Smooth muscle cell (in vitro differentiated cells): Measurements from ENCODE around the gene PRPF8. TPM values are rescaled to one million over a fixed set of nuclear protein-coding genes. Genes with fewer than 3 reads are reported as not detected.

Experiments
- DNase-seq: peaks from one replicate; lab custom pipeline; 2025; ENCODE audit not compliant: unreplicated experiment; lab: John Stamatoyannopoulos, UW
- H2AFZ ChIP-seq: fragments of 200-600 bp; sonication (generic); 2 replicates; pipeline ENCODE4 v1.6.0; 2016; ENCODE audit warnings: antibody characterized with exemption, low read depth, mild to moderate bottlenecking
- H3F3A ChIP-seq: fragments of 200-600 bp; sonication (generic); 2 replicates; pipeline ENCODE4 v1.6.0; 2017; ENCODE audit warnings: antibody characterized with exemption, low read depth
- H3K27ac ChIP-seq: fragments of 200-600 bp; sonication (generic); 2 replicates; pipeline ENCODE4 v1.5.1; 2016; ENCODE audit warnings: low read depth, mild to moderate bottlenecking
- H3K27me3 ChIP-seq: fragments of 200-600 bp; sonication (generic); 2 replicates; pipeline ENCODE4 v1.6.1; 2016; ENCODE audit warnings: low read depth, mild to moderate bottlenecking
- H3K36me3 ChIP-seq: fragments of 200-600 bp; sonication (generic); 2 replicates; pipeline ENCODE4 v1.5.1; 2016; ENCODE audit warnings: low read depth
- H3K4me1 ChIP-seq: fragments of 200-600 bp; sonication (generic); 2 replicates; pipeline ENCODE4 v1.5.1; 2016; ENCODE audit warnings: low read depth
- H3K4me2 ChIP-seq: fragments of 200-600 bp; sonication (generic); 2 replicates; pipeline ENCODE4 v1.6.0; 2016; ENCODE audit warnings: mild to moderate bottlenecking
- H3K4me3 ChIP-seq: fragments of 200-600 bp; sonication (generic); 2 replicates; pipeline ENCODE4 v1.5.1; 2016; ENCODE audit warnings: mild to moderate bottlenecking
- H3K79me2 ChIP-seq: fragments of 200-600 bp; sonication (generic); 2 replicates; pipeline ENCODE4 v1.6.0; 2016; ENCODE audit warnings: low read depth, mild to moderate bottlenecking
- H3K9ac ChIP-seq: fragments of 200-600 bp; sonication (generic); 2 replicates; pipeline ENCODE4 v1.6.0; 2016; ENCODE audit warnings: low read depth
- H3K9me3 ChIP-seq: fragments of 200-600 bp; sonication (generic); replicated peaks from 2 replicates; pipeline ENCODE4 v1.5.1; 2016; ENCODE audit warnings: low read depth
- H4K20me1 ChIP-seq: fragments of 200-600 bp; sonication (generic); 2 replicates; pipeline ENCODE4 v1.6.0; 2016; ENCODE audit warnings: low read depth
- CTCF ChIP-seq: fragments of 200-600 bp; sonication (generic); IDR thresholded peaks from 2 replicates; pipeline ENCODE4 v1.5.1; 2017; ENCODE audit warnings: borderline replicate concordance, mild to moderate bottlenecking, antibody characterized with exemption; ENCODE audit not compliant: insufficient read depth, poor library complexity, severe bottlenecking
- WGBS: methylation state at CpG from one replicate; pipeline ENCODE4 v1.1.7; 2016; ENCODE audit warnings: low lambda C conversion rate; 5-methylcytosine and 5-hydroxymethylcytosine counted together
- polyA plus RNA-seq: library from polyadenylated mRNA; unstranded; fragments of >200 nt; fragmentation: Nextera tagmentation; extraction: Ambion mirVana; gene quantifications from 2 replicates; pipeline ENCODE4 v1.2.1, GENCODE V29; 2016
- total RNA-seq: library from RNA; depleted of rRNA; stranded (reverse); fragments of >200 nt; gene quantifications from 2 replicates; pipeline ENCODE4 v1.2.3, GENCODE V29; 2014

PRPF8 gene
- total and polyA plus RNA-seq, 2 experiments from 2014 or later: 99.7 to 129 TPM

DNA sequence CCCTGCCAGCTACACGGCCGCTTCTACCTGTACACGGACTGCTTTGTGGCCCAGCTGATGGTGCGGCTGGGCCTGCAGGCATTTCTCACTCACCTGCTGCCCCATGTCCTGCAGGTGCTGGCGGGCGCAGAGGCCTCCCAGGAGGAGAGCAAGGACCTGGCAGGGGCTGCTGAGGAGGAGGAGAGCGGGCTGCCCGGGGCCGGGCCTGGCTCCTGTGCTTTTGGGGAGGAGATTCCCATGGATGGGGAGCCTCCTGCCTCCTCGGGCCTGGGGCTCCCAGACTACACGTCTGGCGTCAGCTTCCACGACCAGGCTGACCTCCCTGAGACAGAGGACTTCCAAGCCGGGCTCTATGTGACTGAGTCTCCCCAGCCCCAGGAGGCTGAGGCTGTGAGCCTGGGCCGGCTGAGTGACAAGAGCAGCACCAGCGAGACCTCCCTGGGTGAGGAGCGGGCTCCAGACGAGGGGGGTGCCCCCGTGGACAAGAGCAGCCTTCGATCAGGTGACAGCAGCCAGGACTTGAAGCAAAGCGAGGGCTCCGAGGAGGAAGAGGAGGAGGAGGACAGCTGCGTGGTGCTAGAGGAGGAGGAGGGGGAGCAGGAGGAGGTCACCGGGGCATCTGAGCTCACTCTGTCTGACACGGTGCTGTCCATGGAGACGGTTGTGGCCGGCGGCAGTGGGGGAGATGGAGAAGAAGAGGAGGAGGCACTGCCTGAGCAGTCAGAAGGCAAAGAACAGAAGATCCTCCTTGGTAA, 43.4 kb upstream of the PRPF8 start:
- Histone ChIP-seq H3K4me1 (peaks cover 5% of the 10 kb centered on the region), H3K9ac (no peak overlapping the region), H3K4me2 (no peak overlapping the region), H4K20me1 (no peaks in the 10 kb centered on the region), H3K27me3 (no peaks in the 10 kb centered on the region), H3K79me2 (no peaks in the 10 kb centered on the region), H3K9me3 (no peaks in the 10 kb centered on the region), H2AFZ (no peak overlapping the region), H3K4me3 (no peak overlapping the region), H3K36me3 (no peaks in the 10 kb centered on the region), H3F3A (no peaks in the 10 kb centered on the region), H3K27ac (no peak overlapping the region)
- TF ChIP-seq CTCF: no peak
- DNase-seq: no peak
- WGBS: 95% methylated on average over 28 of the region's 28 CpGs

- H3K36me3 ChIP-seq: no peaks in the 10 kb centered on the region
- no peak overlapping the region for H3K27ac ChIP-seq
- no peaks in the 10 kb centered on the region for H3K9me3 ChIP-seq
- H3K4me1 ChIP-seq: peaks cover 5% of the 10 kb centered on the region
- no peak overlapping the region for H3K9ac ChIP-seq
- H3K27me3 ChIP-seq: no peaks in the 10 kb centered on the region
- H3K4me2 ChIP-seq: no peak overlapping the region
- H4K20me1 ChIP-seq: no peaks in the 10 kb centered on the region
- no peak for DNase-seq
- WGBS: 97% methylated on average over 19 of the region's 21 CpGs
- no peak overlapping the region for H3K4me3 ChIP-seq
- H2AFZ ChIP-seq: no peak overlapping the region
- H3K79me2 ChIP-seq: no peaks in the 10 kb centered on the region
- peaks cover 3% of the 10 kb centered on the region for H3F3A ChIP-seq
- TF ChIP-seq CTCF: no peak
These were observed 42.7 kb upstream of the PRPF8 start for GRCh38 chr17:1727258-1727789.

- no peak for DNase-seq
- H3K4me1 ChIP-seq: peaks cover 5% of the 10 kb centered on the region
- no peak overlapping the region for H3K4me3 ChIP-seq
- no peak overlapping the region for H2AFZ ChIP-seq
- H3K79me2 ChIP-seq: no peaks in the 10 kb centered on the region
- no peaks in the 10 kb centered on the region for H3K9me3 ChIP-seq
- 90% methylated on average over 18 of the region's 18 CpGs for WGBS
- TF ChIP-seq CTCF: no peak
- no peaks in the 10 kb centered on the region for H4K20me1 ChIP-seq
- no peak overlapping the region for H3K27ac ChIP-seq
- H3K9ac ChIP-seq: no peak overlapping the region
- no peaks in the 10 kb centered on the region for H3K36me3 ChIP-seq
- H3K27me3 ChIP-seq: no peaks in the 10 kb centered on the region
- peaks cover 3% of the 10 kb centered on the region for H3F3A ChIP-seq
- no peak overlapping the region for H3K4me2 ChIP-seq
These were observed 42.1 kb upstream of the PRPF8 start for GRCh38 chr17:1726626-1727257.
